ENCODE results near the gene CYB561.

Gene CYB561

GRCh38 chr17:63412234-63412633 is 33.9 kb downstream of the CYB561 start:
- TF ChIP-seq CTCF (IDR thresholded peaks at IDR 0.05): no peak
- no peaks in the 10 kb centered on the region for H3K9me3 ChIP-seq
- peaks cover 0 to 37% (median 14%) of the 10 kb centered on the region in 3 donors for H3K36me3 ChIP-seq
- no peaks in the 10 kb centered on the region for H3K4me1 ChIP-seq
- intact Hi-C loops (cut with DNase I; ENCODE audit: low total_unique reads): no loop called here
- H3K27me3 ChIP-seq: no peaks in the 10 kb centered on the region
- H3K4me3 ChIP-seq: no peak overlapping the region
- no peak overlapping the region for H3K27ac ChIP-seq
- no peak for DNase-seq

GRCh38 chr17:63407741-63408330 is 38.3 kb downstream of the CYB561 start:
- Histone ChIP-seq H3K36me3 (peaks cover 0 to 13% (median 10%) of the 10 kb centered on the region in 3 donors), H3K27ac (no peak overlapping the region), H3K9me3 (no peaks in the 10 kb centered on the region), H3K27me3 (no peaks in the 10 kb centered on the region), H3K4me1 (no peaks in the 10 kb centered on the region), H3K4me3 (no peak overlapping the region)
- no peak for TF ChIP-seq CTCF (IDR thresholded peaks at IDR 0.05)
- DNase-seq: no peak
- intact Hi-C loops (cut with DNase I; ENCODE audit: low total_unique reads): loop anchor here (2.0 to 5.0 kb wide), 2 partner anchors 326 to 703 kb away; no protein-coding TSS in a partner anchor

- peak in 1 of 2 donors; percentile 78 for DNase-seq
- Histone ChIP-seq H3K4me1 (no peaks in the 10 kb centered on the region), H3K27me3 (no peaks in the 10 kb centered on the region), H3K27ac (no peak overlapping the region), H3K36me3 (peaks cover 0 to 11% (median 6%) of the 10 kb centered on the region in 3 donors), H3K9me3 (no peaks in the 10 kb centered on the region), H3K4me3 (no peak overlapping the region)
- TF ChIP-seq CTCF (IDR thresholded peaks at IDR 0.05): peak; percentile 81 to 85
- intact Hi-C loops (cut with DNase I; ENCODE audit: low total_unique reads): loop anchor here (2.0 to 5.0 kb wide), 2 partner anchors 325 to 702 kb away; no protein-coding TSS in a partner anchor
These were observed 39.3 kb downstream of the CYB561 start for GRCh38 chr17:63406689-63407330.

- Histone ChIP-seq H3K27me3 (no peaks in the 10 kb centered on the region), H3K4me3 (no peak overlapping the region), H3K27ac (no peak overlapping the region), H3K9me3 (no peaks in the 10 kb centered on the region), H3K4me1 (no peaks in the 10 kb centered on the region), H3K36me3 (peaks cover 0 to 11% (median 0%) of the 10 kb centered on the region in 3 donors)
- intact Hi-C loops (cut with DNase I; ENCODE audit: low total_unique reads): loop anchor here (2.0 to 5.0 kb wide), 2 partner anchors 324 to 701 kb away; no protein-coding TSS in a partner anchor
- DNase-seq: no peak
- peak; percentile 60 to 62 for TF ChIP-seq CTCF (IDR thresholded peaks at IDR 0.05)
These were observed 40.3 kb downstream of the CYB561 start for GRCh38 chr17:63405741-63406261.

- Histone ChIP-seq H3K27me3 (no peaks in the 10 kb centered on the region), H3K4me3 (no peak overlapping the region), H3K4me1 (no peaks in the 10 kb centered on the region), H3K9me3 (no peaks in the 10 kb centered on the region), H3K36me3 (peaks cover 0 to 11% (median 0%) of the 10 kb centered on the region in 3 donors), H3K27ac (no peak overlapping the region)
- TF ChIP-seq CTCF (IDR thresholded peaks at IDR 0.05): no peak
- DNase-seq: no peak
- intact Hi-C loops (cut with DNase I; ENCODE audit: low total_unique reads): loop anchor here (5.0 kb wide), 1 partner anchor 323 kb away; no protein-coding TSS in a partner anchor
These were observed 41.1 kb downstream of the CYB561 start for GRCh38 chr17:63405020-63405419.

Measured in tibial artery (tissue), 4 donors.